HL-60 (cell line): ENCODE data around the gene CIT.

Source experiments
- POLR2AphosphoS5 ChIP-seq: IDR thresholded peaks from 2 replicates; pipeline ENCODE4 v1.6.1; 2012; ENCODE audit warnings: low read depth
- SPI1 ChIP-seq: IDR thresholded peaks from 2 replicates; pipeline ENCODE4 v1.6.1; 2012; ENCODE audit warnings: low read depth, mild to moderate bottlenecking, borderline replicate concordance
- TF ChIP-seq, protein P1 (sequence below): IDR thresholded peaks from one replicate; pipeline ENCODE4 v1.5.1; 2011; ENCODE audit warnings: low read length, control low read depth, inconsistent platforms; ENCODE audit not compliant: insufficient read depth

DNA sequence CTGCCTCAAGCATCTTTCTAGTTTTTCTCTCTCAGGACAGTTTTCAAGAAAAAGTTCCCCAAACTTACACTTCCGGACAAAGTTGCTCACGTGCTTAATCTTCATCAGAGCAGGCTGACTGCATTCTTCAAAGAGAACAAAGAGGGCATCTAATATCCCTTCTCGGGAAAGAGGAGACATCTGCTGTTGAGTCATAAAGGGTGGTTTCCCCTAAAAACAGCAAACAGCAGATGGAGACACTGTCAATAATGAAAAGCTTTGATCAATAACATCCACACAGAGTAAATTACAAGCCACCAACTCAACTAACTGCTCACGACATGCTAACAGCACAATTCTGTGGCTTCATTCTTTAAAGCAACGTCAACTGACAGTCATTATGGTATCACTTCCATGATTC lies 8.1 kb downstream of the CIT start:
- TF ChIP-seq, protein P1, sequence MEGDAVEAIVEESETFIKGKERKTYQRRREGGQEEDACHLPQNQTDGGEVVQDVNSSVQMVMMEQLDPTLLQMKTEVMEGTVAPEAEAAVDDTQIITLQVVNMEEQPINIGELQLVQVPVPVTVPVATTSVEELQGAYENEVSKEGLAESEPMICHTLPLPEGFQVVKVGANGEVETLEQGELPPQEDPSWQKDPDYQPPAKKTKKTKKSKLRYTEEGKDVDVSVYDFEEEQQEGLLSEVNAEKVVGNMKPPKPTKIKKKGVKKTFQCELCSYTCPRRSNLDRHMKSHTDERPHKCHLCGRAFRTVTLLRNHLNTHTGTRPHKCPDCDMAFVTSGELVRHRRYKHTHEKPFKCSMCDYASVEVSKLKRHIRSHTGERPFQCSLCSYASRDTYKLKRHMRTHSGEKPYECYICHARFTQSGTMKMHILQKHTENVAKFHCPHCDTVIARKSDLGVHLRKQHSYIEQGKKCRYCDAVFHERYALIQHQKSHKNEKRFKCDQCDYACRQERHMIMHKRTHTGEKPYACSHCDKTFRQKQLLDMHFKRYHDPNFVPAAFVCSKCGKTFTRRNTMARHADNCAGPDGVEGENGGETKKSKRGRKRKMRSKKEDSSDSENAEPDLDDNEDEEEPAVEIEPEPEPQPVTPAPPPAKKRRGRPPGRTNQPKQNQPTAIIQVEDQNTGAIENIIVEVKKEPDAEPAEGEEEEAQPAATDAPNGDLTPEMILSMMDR: no peak
- no peak for TF ChIP-seq POLR2AphosphoS5
- no peak for TF ChIP-seq SPI1
